Smooth muscle cell (in vitro differentiated cells): ENCODE measurements around the gene PTPN7. TPM values are rescaled to one million over a fixed set of nuclear protein-coding genes. Genes with fewer than 3 reads are reported as not detected.

Experiments used
- DNase-seq: peaks from one replicate; lab custom pipeline; 2025; ENCODE audit not compliant: unreplicated experiment; lab: John Stamatoyannopoulos, UW
- H2AFZ ChIP-seq: fragments of 200-600 bp; sonication (generic); 2 replicates; pipeline ENCODE4 v1.6.0; 2016; ENCODE audit warnings: antibody characterized with exemption, low read depth, mild to moderate bottlenecking
- H3F3A ChIP-seq: fragments of 200-600 bp; sonication (generic); 2 replicates; pipeline ENCODE4 v1.6.0; 2017; ENCODE audit warnings: antibody characterized with exemption, low read depth
- H3K27ac ChIP-seq: fragments of 200-600 bp; sonication (generic); 2 replicates; pipeline ENCODE4 v1.5.1; 2016; ENCODE audit warnings: low read depth, mild to moderate bottlenecking
- H3K27me3 ChIP-seq: fragments of 200-600 bp; sonication (generic); 2 replicates; pipeline ENCODE4 v1.6.1; 2016; ENCODE audit warnings: low read depth, mild to moderate bottlenecking
- H3K36me3 ChIP-seq: fragments of 200-600 bp; sonication (generic); 2 replicates; pipeline ENCODE4 v1.5.1; 2016; ENCODE audit warnings: low read depth
- H3K4me1 ChIP-seq: fragments of 200-600 bp; sonication (generic); 2 replicates; pipeline ENCODE4 v1.5.1; 2016; ENCODE audit warnings: low read depth
- H3K4me2 ChIP-seq: fragments of 200-600 bp; sonication (generic); 2 replicates; pipeline ENCODE4 v1.6.0; 2016; ENCODE audit warnings: mild to moderate bottlenecking
- H3K4me3 ChIP-seq: fragments of 200-600 bp; sonication (generic); 2 replicates; pipeline ENCODE4 v1.5.1; 2016; ENCODE audit warnings: mild to moderate bottlenecking
- H3K79me2 ChIP-seq: fragments of 200-600 bp; sonication (generic); 2 replicates; pipeline ENCODE4 v1.6.0; 2016; ENCODE audit warnings: low read depth, mild to moderate bottlenecking
- H3K9ac ChIP-seq: fragments of 200-600 bp; sonication (generic); 2 replicates; pipeline ENCODE4 v1.6.0; 2016; ENCODE audit warnings: low read depth
- H3K9me3 ChIP-seq: fragments of 200-600 bp; sonication (generic); replicated peaks from 2 replicates; pipeline ENCODE4 v1.5.1; 2016; ENCODE audit warnings: low read depth
- H4K20me1 ChIP-seq: fragments of 200-600 bp; sonication (generic); 2 replicates; pipeline ENCODE4 v1.6.0; 2016; ENCODE audit warnings: low read depth
- WGBS: methylation state at CpG from one replicate; pipeline ENCODE4 v1.1.7; 2016; ENCODE audit warnings: low lambda C conversion rate; 5-methylcytosine and 5-hydroxymethylcytosine counted together
- polyA plus RNA-seq: library from polyadenylated mRNA; unstranded; fragments of >200 nt; fragmentation: Nextera tagmentation; extraction: Ambion mirVana; gene quantifications from 2 replicates; pipeline ENCODE4 v1.2.1, GENCODE V29; 2016
- total RNA-seq: library from RNA; depleted of rRNA; stranded (reverse); fragments of >200 nt; gene quantifications from 2 replicates; pipeline ENCODE4 v1.2.3, GENCODE V29; 2014
- TF ChIP-seq, protein P1 (sequence below): fragments of 200-600 bp; sonication (generic); IDR thresholded peaks from 2 replicates; pipeline ENCODE4 v1.5.1; 2017; ENCODE audit warnings: borderline replicate concordance, mild to moderate bottlenecking, antibody characterized with exemption; ENCODE audit not compliant: insufficient read depth, poor library complexity, severe bottlenecking

The PTPN7 gene
- total and polyA plus RNA-seq, 2 experiments from 2014 or later, result not detected

DNA sequence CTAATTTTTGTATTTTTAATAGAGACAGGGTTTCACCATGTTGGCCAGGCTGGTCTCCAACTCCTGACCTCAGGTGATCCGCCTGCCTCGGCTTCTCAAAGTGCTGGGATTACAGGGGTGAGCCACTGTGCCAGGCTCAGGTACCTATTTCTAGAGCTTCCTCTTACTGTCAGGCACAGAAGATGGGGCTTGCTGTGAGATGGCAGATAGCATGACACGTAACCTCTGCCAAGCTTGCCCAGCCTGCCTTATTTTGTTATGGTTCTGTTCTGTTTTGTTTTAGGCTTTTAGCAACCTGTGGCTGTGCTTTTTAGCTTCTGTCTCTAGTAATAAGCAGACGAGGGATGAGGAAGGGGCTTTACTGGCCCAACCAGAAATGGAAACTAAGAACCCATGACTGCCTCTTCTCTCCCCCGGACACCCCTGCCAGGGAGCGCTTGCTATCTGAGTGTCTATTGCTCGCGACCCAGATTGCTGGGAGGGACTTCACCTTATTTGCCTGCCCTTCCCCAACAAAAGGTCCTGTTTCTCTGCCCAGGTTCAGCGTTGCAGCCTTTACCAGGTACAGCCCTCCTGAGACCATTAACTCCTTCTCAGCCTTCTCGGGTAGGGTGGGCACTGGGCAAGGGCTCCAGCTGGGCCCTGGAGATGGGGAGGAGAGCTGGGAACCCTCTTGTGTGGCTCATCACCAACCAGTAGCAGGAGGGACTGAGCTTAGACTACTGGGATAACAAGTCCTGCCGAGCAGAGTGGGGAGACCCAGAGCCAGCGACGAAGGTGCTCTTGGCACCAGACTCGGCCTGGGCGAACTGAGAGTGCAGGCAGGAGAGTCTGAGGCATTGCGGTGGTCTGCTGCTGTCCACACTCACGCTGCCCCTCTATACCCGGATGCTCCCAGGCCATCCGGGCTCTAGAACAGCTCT, 19.7 kb upstream of the PTPN7 start:
- Histone ChIP-seq H2AFZ (no peak overlapping the region), H3K27ac (no peak overlapping the region), H3K4me3 (no peak overlapping the region), H3K36me3 (no peaks in the 10 kb centered on the region), H3K27me3 (no peaks in the 10 kb centered on the region), H3K79me2 (no peaks in the 10 kb centered on the region), H3K4me1 (peaks cover 2% of the 10 kb centered on the region), H3K4me2 (no peak overlapping the region), H3K9ac (no peak overlapping the region), H3K9me3 (no peaks in the 10 kb centered on the region), H4K20me1 (no peaks in the 10 kb centered on the region), H3F3A (no peaks in the 10 kb centered on the region)
- TF ChIP-seq, protein P1, sequence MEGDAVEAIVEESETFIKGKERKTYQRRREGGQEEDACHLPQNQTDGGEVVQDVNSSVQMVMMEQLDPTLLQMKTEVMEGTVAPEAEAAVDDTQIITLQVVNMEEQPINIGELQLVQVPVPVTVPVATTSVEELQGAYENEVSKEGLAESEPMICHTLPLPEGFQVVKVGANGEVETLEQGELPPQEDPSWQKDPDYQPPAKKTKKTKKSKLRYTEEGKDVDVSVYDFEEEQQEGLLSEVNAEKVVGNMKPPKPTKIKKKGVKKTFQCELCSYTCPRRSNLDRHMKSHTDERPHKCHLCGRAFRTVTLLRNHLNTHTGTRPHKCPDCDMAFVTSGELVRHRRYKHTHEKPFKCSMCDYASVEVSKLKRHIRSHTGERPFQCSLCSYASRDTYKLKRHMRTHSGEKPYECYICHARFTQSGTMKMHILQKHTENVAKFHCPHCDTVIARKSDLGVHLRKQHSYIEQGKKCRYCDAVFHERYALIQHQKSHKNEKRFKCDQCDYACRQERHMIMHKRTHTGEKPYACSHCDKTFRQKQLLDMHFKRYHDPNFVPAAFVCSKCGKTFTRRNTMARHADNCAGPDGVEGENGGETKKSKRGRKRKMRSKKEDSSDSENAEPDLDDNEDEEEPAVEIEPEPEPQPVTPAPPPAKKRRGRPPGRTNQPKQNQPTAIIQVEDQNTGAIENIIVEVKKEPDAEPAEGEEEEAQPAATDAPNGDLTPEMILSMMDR, result no peak
- WGBS, result 83% methylated on average over 19 of the region's 19 CpGs
- DNase-seq, result no peak

DNA sequence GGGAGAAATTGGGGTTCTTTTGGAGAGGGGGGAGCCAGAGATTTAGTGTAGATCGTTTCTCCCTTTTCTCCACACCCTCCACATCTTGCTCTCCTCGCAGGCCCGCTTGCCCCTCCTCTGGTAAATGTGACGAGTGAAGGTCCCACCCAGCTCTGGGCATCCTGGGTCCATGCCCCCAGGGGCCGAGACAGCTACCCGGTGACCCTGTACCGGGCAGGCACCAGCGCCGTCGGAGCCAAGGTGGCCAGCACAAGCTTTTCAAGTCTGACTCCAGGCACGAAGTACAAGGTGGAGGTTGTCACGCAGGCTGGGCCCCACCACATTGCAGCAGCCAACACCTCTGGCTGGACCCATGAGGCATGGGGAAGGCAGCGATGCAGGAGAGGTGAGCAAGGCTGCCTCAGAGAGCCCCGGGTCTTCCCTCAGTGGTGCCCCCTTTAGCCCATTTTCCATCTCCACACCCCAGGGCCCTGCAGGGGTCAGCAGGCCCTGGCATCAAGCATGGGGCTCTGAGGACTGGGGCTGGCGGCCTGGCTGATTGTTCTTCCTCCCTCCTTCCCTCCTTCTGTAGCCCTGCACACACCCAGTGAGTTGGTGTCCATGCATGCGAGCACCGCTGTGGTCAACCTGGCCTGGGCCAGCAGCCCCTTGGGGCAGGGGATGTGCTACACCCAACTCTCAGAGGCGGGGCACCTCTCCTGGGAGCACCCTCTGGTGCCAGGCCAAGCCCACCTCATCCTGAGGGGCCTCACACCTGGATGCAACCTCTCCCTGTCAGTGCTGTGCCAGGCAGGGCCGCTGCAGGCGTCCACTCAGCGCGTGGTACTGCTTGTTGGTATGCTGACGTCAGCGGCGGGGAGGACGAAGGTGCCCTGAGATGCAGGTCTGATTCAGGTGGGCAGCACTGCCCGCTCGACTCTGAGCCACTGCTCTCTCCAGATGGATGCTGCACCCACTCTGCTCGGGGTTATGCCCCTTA, 16.8 kb upstream of the PTPN7 start:
- Histone ChIP-seq H4K20me1 (no peaks in the 10 kb centered on the region), H3K9me3 (no peaks in the 10 kb centered on the region), H3K4me2 (no peak overlapping the region), H3K27me3 (no peaks in the 10 kb centered on the region), H3K9ac (no peak overlapping the region), H3K4me1 (no peaks in the 10 kb centered on the region), H3K4me3 (no peak overlapping the region), H3F3A (no peaks in the 10 kb centered on the region), H2AFZ (no peak overlapping the region), H3K27ac (no peak overlapping the region), H3K79me2 (no peaks in the 10 kb centered on the region), H3K36me3 (no peaks in the 10 kb centered on the region)
- TF ChIP-seq, protein P1, result no peak
- WGBS, result 96% methylated on average over 29 of the region's 29 CpGs
- no peak for DNase-seq

DNA sequence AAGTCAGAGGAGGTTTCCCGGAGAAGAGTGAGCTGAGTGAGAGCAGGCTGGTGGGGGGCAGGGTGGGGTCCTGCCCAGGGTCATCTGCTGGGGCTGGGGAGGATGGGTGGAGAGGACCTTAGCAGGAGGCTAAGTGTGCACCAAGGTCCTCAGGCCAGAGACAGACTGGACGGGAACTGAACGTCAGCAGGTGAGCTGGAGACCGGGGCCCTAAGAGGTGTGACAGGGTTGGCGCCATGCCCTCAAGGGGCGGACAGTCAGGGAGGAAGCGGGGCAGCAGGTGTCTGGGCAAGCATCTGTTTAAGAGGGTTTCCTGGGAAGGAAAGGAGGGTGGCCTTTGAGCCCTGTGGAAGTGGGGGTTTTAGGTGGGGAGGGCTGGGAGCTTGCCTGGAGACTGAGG, 13.6 kb upstream of the PTPN7 start:
- H3K27me3 ChIP-seq, result no peaks in the 10 kb centered on the region
- H3K27ac ChIP-seq, result no peak overlapping the region
- H2AFZ ChIP-seq, result no peak overlapping the region
- H3K4me2 ChIP-seq, result no peak overlapping the region
- 82% methylated on average over 7 of the region's 7 CpGs for WGBS
- no peaks in the 10 kb centered on the region for H3K36me3 ChIP-seq
- H3F3A ChIP-seq, result no peaks in the 10 kb centered on the region
- no peaks in the 10 kb centered on the region for H3K79me2 ChIP-seq
- H4K20me1 ChIP-seq, result no peaks in the 10 kb centered on the region
- no peak overlapping the region for H3K9ac ChIP-seq
- TF ChIP-seq, protein P1, result no peak
- DNase-seq, result no peak
- H3K9me3 ChIP-seq, result no peaks in the 10 kb centered on the region
- no peaks in the 10 kb centered on the region for H3K4me1 ChIP-seq
- no peak overlapping the region for H3K4me3 ChIP-seq
